ENCODE measurements around the gene TSC22D2.

The TSC22D2 gene

DNA sequence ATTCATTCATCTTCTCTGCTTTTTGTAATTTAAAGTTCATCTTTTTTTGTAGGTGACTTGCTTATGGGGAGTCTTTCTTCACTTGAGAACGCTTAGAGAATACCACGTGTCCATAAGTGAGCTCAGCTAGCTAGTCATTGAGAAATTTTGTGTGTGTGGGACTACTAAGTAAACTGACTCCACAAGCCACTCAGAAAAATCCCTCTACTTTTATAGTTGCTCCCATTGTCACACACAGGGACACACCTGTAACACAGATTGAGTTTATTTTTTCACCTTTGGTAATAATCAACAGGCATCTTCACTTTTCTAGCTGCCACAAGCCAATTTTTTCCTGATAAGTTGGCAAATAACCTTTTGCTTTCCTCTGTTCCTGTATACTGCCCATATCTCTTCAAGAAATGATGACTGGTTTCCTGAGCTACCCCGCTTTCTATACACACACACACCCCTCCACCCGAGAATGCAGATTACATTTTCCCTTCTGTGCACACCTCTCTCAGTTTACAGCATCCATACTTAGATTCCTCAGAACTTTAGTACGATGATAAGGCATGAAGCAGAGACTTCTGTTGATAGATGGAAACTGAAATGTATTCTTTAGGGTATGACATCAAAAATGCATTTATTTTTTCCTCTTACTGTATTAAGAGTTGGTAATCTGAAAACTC is 4.6 kb downstream of the TSC22D2 start:
- DNase-seq, result peak; percentile 59

DNA sequence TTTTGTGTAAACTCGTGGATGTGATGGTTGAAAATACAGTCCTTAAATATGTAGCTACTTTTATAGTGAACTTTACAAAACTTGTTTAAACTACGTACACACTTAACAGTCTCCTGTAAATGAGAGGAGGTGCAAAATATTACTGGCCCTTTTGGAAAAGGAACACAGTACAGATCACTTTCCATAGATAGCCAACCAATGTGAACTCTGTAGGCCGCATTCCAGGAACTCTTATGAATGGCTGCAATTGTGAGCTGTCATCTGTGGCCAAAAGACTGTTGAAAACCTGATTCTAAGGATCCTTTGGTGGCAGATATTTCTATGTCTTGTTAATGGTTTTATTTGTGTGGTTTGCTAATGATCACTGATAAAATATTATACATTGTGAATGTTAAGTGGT is 6.2 kb downstream of the TSC22D2 start:
- DNase-seq, result peak; percentile 10

DNA sequence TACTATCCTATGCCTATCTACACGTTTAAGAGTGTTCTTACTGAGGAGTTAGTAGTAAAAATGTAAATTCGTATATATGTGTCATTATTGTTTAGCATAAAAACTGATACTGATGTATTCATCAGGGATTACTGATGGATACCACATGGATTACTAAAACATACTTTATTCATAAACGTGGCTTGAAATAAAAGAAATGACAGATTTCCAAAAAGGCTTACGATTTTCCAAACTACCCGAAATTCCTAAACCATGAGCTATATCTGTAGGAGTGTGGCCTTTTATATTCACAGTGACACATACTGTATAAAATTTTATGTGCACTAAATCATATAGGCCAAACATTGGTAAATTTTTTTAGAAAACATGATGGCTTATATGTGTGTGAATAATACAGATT is 6.9 kb downstream of the TSC22D2 start:
- peak; percentile 13 for DNase-seq

DNA sequence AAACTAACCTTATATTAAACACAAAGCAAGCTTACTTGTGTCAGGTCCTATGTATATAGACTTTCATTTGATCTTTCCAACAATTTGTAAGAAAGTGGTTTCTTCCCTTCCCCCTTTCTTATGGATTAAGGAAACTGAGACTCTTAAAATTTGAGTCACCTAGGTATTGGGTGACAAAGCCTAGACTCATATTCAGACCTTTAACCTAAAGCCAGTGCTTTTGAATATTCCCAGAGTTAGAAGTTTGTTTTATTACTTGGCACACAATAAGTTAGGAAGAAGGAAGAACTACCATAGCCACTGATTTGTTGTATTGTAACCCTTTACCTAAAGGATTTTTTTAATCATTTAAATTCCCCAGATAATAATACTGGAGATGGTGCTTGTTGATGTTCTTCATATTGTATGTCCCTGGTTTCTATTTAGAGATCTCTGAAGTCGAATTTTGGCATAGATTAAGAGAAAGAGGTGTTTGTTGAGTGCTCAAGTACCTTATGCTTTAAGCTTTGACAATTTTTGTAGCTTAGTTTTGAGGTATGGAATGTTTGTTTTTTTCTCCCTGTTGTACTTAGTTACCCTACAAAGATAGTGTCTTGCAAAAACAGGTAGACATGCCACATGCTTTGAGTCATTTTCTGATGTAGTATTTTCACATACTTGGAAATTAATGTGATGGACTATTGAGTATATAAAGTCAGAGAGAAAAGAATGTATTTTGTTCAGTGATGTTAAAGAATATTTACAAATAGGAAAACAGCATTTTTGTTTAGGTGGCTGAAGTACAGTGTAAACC is 11.2 kb downstream of the TSC22D2 start:
- DNase-seq, result peak; percentile 40

DNA sequence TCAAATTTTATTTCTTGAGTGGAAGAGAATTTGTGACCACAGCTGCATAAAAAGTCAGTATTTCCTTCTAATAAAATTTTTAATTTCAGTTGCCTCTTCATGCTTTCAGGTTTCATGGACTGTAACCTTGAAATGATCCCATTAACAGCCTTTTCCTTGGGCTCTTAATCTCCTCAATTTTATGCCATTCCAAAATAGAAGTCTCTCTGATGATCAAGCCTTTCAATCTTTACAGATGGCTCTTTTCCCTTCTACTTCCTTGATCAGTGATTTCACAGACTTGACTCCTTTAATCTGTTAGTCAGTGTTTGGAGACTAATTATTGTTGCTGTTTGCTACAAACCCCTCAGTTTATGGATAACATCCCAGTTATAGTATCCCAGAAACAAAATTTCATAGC is 11.9 kb downstream of the TSC22D2 start:
- no peak for DNase-seq

DNA sequence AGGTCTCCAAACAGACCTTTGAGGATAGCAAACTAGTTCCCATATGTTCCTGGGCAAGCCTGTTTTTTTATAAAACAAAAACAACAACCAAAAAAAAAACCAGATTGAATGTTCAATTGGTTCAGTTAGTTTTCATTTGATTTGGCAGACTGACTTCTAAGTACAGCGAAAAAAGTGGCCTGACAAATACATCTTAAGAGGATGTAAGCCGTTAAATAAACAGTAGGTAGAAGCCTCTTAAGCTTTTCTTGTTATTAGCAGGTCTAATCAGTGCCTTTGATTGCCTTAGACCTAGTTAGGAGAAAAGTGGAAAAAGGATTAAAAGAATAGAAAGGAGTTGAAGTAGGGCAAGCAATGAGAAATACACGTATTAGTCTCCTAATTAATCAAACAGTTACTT is 13.2 kb downstream of the TSC22D2 start:
- no peak for DNase-seq

DNA sequence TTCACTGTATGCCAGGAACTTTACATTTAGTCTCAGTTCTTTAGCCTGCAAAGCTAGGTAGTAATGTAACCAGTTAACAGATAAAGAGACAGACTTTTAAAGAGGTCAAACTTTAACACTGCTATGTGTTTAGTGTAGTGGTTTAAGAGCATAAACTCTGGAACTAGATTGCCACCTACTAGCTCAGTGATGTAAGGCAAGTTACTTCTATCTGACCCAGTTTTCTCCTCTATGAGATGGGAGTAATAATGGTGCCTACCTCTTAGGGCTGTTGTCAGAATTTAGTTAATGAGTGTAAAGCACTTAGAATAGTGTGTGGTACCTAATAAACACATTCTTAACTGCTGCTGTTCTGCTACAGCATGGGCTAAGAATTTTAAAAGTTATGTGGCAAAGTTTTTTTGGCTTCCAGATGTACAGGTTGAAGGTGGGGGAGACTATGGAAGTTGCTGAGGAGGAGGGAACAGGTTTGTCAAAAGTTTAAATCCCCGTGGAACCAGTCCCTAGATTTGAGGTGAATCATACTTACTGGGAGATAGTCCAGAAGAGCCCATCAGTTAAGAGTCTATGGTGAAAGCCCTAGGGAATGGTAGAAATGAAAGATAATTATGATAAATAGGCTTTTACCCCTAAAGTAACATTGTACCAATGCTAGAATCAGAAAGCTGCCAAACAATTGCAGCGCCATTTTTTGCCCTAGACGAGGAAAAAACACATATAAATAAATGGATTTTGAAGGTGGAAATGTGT is 13.9 kb downstream of the TSC22D2 start:
- DNase-seq, result peak; percentile 79

DNA sequence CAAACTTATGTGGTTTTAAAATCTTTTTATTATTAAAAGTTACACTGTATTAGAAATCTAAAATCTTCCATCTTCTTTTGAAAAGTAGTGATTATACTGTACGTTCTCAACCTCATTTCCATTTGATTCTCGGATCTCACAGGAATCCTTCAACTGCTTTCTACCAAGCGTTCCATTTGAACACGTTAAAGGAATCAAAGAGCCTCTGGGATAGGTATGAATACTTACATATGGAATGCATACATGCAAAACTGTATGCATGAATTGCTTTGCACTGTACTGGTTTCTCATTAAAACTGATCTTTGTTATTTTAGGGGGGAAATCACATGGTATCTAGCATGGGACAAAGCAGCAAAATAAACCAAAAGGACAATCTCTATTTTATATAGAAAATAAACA is 14.8 kb downstream of the TSC22D2 start:
- DNase-seq, result no peak

DNA sequence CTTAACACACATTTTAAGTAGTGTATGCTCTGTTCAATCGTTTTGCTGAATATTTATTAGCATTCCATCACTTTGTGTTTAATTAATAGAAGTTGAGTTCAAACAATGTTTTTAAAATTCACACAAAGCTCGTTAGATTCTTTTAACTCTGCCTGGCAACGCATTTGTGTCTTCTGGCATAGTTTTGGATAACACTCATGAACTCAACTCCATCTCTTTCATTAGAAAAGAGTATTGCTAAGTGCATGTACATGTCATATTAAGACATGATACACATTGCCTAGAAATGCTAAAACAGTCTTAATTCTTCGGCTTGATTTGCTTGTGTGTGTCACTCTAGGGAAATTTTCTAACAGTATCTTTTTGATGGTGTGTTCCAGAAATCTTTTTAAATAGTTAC is 15.7 kb downstream of the TSC22D2 start:
- DNase-seq, result no peak

DNA sequence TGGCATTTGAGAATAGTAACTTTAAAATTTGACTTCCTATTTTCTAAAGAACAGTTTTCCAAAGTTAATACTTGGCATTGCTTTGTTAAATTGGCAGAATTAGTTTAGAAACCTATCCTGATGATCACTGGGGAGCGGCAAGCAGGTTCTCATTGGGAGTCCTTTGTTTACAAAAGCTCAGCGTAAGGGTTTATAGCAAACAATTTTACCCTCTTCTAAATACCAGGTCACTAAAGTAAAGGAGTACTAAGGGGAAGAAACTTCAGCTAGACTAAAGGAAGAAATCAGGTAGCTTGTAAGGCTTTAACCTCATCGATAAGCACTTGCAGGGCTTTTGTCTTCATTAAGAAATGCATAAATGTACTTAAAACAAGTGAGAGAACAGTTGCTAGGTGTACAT is 18.2 kb downstream of the TSC22D2 start:
- DNase-seq, result no peak

DNA sequence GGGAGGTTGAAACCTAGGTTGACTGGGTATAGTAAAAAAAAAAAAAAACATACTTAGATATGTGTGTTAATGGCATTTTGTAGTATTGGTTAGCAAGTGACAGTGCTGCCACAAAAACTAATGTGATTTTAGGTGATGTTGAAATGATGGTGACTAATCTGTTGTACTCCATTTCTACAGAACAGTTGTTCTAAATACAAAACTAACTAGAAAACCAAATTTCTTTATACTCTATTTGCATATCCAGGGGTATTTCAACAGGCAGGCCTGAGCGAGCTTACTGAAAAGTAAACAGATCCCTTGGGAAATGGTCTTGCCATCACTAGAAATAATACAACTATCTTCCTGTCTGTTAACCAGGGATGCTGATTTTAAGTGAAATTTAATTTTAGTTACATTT is 20.5 kb downstream of the TSC22D2 start:
- DNase-seq, result no peak

DNA sequence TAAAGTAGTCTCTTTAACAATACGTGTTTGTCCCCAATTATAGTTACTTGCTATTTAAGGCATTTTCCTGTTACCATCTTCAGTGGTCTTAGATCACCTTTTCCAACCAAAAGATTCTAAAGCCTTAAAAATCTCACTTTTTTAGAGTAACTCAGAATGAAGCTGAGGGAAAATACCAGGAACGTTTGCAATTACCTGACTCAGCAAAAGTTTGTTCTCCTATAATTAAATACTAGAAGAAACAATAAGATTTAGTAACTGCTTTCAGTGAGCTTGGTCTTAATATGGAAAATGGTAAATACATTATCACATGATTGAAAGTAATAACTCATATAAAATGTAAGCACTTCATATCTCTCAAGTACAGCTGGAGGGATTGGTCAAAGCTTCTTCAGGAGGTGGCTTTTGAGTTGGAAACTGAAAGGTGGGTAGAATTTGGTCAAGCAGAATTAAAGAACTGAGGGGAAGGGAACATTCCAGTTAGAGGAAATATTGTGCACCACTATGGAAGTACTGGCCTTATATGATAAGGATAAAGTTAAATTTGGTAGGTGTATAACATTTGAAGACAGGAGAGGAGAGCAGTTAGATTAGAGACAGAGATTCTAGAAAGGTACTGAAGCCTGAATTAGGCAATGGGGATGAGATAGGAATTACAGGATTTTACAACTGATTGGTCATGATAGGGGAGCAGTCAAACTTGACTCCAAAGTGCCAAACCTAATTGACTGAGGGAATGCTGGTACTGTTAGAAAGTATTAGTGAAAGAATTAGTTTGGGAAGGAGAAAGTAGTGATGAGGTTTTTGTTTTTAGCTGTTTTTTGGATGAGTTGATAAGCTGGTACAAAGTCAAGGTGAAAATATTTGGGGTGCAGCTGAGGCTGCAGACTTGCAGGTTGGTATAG is 21.9 kb downstream of the TSC22D2 start:
- no peak for DNase-seq

DNA sequence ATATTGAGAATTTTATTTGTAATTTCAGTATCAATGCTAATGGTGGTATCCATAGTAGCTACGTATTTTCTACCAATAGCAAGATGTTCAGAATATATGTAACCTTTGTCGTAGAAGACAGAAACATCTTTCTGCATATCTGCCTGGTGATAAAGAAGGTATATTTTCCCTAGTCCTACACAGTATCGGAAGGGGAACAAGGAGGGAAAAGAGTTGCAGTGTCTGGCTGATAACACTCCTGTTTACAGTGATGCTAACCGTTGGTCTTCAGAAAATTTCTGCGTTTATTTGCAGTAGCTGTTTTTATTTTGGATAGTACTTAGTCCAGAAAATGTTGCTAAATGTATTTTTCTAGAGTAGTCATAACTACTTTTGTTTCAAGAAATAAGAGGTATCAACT is 25.2 kb downstream of the TSC22D2 start:
- no peak for DNase-seq

DNA sequence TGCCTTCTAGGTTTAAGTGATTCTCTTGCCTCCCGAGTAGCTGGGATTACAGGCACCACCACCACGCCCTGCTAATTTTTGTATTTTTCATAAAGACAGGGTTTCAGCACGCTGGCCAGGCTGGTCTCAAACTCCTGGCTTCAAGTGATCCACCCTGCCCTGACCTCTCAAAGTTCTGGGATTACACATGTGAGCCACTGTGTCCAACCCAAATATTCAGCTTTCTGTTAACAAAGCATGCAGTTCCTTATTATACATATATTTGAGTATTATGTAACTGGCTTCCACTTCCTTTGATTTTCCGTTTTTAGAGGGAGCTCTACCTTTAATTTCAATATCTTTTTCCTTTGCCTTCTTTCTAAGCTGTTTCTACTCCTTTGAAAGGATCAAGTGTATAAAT is 26.1 kb downstream of the TSC22D2 start:
- no peak for DNase-seq

DNA sequence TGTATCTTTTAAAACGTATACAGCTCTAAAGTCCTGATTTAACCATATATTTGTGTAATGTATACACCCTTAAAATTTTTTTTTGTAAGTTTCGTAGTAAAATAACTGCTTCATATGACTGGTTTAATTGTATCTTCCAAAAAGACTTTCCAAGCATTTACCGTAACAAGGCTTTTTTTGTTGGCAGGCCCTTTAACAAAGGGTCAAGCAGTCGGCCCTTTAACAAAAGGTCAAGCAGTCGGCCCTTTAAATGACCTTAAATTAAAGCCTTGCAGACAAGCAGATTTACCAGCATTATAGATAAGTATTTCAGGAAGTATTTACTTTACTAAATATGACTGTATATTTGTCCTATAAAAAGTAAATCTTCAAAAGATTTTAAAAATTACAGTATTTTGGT is 28.1 kb downstream of the TSC22D2 start:
- no peak for DNase-seq

DNA sequence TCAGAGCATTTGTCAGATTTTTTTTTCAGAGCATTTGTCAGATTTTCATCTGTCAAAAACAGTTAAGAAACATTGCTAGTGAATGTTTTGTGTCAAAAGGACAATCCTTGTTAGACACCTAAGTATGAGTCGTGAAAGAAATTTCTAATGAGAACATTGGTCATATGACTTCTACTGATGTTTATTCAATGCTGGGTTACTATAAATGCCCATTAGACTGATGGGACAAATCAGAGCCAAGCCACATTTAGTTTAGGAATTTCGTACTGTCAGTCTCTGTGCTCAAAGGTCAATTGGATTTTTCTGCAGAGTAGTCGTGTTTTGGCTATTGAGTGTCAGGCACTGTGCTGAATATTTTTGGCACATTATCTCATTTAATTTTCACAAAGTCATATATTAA is 31.6 kb downstream of the TSC22D2 start:
- DNase-seq, result peak; percentile 58

DNA sequence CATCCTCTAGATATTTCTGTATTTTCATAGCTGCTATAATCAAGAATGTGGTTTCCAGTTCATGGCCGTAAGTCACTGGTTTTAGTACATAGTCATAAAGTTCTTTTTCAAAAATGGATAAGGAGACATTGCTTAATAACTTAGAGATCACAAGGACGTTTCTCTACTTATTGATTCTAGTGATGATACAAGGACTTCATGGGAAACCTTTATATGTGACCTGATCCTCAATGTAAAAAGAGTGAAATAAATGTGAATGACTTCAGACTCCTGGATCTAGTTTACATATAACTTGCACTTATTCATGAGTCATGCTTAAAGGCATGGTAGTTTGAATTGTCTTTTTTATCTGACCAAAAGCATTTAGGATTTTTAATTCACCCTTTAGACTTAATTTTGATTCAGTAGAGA is 35.2 kb downstream of the TSC22D2 start:
- DNase-seq, result no peak

DNA sequence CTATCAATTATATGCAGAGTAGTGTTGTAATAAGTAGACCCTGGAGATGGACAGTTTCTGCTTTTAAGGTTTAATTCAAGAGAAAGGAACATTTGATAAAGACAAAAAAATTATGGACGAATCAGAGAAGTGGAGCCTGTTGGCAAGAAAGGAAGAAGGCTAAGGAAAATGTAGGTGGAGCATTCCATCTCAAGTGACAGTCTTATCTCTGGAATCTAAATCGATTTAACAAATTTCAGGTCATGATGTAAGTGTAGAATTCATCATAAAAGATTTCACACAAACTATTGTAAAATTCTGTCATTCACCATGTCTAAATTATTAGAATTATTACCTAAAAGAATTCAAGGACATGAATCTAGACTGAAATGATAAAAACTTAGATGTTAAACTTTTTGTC is 36.3 kb downstream of the TSC22D2 start:
- no peak for DNase-seq

DNA sequence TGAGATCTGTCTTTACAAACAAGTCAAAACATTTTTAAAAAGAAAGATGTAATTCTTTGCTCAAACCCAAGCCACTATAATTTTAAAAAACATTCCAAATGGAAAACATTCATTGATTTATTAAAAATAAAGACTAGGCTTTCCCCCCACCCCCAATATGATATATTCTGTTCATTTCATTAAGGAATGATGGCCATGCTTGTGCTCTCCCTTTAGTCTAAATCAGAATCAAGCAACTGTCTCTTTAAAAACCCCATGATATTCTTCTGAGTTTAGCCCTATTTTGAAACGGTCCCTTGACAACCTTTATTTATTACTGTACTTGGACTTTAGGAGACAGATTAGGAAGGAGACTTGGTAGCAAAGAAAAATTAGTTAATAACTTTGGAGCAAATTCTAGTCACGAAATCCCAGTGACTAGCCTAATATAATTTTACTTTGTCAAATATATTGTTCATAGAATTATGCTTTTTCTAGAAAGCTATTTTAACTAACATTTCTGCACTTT is 38.4 kb downstream of the TSC22D2 start:
- no peak for DNase-seq

DNA sequence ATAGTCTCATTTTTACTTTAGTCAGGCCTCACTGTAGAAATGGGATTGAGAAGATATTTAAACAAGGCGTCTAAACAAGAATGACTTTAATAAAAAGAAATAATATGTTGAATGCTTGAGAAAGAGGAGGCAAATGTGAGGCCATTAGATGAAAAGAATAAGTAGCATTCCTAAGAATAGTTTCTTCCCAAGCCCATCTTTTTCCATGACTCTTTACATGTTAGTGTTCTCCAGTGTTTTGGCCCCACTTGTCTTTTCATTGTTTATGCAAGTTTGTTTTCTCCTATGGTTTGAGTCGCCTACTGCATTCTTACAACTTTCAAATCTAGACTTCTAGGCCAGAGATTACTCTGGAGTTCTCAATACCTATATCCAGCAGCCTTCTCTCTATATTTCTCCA is 39.0 kb downstream of the TSC22D2 start:
- DNase-seq, result no peak

DNA sequence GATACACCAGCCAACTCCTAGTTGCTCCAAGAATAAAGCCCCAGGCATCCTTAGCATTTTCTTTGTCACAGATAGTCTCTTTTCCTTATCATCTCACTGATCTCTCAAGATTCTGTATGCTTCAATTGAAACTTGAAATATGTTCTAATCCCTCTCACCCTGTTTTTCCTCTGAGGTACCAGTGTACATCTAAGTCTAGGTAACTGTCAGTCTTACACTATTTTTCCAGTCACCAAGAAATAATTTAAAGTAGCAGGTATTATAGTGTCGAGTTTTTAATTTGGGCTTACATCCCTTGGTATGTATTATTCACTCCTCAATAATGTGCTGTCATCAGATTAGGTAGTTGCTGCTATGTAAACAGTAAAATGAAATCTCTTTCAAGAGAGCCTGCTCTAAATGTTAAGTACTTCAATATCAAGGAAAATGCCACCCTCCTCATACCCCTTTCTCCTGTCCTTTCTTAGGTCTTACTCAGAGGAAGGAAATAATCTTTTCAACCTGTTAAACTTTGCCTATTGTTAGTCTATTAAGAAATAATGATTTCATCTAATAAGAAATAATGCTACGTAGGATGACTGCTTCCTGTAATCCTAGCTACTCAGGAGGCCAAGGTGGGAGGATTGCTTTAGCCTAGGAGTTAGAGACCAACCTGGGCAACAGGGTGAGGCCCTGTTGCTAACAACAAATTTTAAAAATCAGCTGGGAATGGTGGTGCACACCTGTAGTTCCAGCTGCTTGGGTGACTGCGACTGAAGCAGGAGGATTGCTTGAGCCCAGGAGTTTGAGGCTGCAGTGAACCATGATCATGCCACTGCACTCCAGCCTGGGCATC is 39.8 kb downstream of the TSC22D2 start:
- DNase-seq, result peak; percentile 73
